Right lobe of liver (tissue), 4 donors: ENCODE measurements around the gene PTGES2.

Experiments used
- POLR2A ChIP-seq: fragments of 450-650 bp; IDR thresholded peaks from one replicate; pipeline ENCODE4 v1.6.1; 2017; ENCODE audit warnings: antibody characterized with exemption, mild to moderate bottlenecking
- TF ChIP-seq, protein P1 (sequence below), 4 donors: fragments of 200-600 bp in 3 of 4; fragments of 450-650 bp in 1 of 4; IDR thresholded peaks; one replicate each; pipeline versions ENCODE4 v1.5.1 to v1.8.0; 2016 to 2022; ENCODE audit warnings: antibody characterized with exemption in 4 of 4, mild to moderate bottlenecking in 2 of 4
- donor health status: DM: no; HTN: no; CAD: no.
- donor health status: DM: no; HTN: no; CAD: no.
- donor health status: DM: no; HTN: yes; CAD: no.

DNA sequence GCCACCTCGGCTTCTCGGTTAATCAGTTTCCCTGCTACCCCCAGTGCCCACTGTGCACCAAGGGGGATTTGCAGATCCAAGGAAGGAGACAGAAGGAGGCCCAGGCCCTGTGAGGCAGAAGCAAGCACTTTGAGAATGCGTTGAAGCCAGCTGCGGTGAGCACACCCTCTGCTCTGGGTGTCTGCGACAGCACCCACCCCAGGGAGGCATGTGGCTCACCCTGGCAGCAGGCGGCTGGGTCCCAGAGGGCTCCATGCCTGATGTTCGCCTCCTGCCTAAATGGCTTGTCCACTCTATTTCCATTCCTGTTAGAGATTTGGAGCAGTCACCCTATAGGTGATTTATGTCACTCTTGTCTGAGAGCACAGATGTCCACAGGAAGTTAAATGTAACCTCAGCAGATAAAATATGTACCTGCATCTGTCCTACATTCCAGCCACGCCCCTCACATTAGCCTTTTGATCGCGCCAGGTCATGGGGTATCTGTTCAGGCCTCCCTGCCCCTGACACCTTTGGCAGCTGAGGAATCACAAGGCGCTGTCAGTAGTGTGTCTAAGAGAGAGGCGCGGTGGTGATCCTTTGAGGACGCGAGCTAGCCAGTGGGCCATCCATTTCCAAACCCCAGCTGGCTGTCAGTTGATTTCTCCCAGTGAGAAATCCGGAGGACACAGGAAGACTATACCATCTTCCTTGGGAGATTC lies 28.1 kb downstream of the PTGES2 start:
- TF ChIP-seq POLR2A: no peak
- TF ChIP-seq, protein P1, sequence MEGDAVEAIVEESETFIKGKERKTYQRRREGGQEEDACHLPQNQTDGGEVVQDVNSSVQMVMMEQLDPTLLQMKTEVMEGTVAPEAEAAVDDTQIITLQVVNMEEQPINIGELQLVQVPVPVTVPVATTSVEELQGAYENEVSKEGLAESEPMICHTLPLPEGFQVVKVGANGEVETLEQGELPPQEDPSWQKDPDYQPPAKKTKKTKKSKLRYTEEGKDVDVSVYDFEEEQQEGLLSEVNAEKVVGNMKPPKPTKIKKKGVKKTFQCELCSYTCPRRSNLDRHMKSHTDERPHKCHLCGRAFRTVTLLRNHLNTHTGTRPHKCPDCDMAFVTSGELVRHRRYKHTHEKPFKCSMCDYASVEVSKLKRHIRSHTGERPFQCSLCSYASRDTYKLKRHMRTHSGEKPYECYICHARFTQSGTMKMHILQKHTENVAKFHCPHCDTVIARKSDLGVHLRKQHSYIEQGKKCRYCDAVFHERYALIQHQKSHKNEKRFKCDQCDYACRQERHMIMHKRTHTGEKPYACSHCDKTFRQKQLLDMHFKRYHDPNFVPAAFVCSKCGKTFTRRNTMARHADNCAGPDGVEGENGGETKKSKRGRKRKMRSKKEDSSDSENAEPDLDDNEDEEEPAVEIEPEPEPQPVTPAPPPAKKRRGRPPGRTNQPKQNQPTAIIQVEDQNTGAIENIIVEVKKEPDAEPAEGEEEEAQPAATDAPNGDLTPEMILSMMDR (IDR thresholded peaks at IDR 0.05): no peak
